ENCODE measurements around the gene HDAC4. TPM values are rescaled to one million over a fixed set of nuclear protein-coding genes. Genes with fewer than 3 reads are reported as not detected.

The HDAC4 gene
- total and polyA plus RNA-seq, 4 donors, result 2.9 to 37.2 (median 4.4) TPM

DNA sequence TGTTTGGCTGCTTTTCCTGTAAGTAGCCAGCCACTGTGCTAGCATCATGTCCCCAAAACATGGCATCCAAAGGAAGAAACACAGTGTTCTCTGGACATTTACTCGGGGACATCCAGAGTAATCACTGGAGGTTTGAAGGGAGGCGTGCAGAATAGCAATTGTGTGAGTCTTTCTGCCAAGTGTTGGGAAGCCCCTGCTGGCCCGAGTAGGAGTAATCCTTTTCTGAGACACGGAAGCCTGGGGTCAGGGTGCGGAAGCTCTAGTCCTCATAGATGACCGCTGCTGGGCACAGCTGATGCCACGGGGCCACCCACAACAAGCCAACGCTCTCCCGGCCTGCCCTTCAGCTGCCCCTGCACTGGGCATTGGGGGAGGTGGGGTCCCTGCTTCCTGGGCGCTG is 24.8 kb upstream of the HDAC4 start:
- Histone ChIP-seq H3K36me3 (ENCODE audit: control insufficient read depth in 4 of 4, insufficient read depth in 3 of 4, low read depth in 1 of 4, low read length in 3 of 4) (no peaks in the 10 kb centered on the region), H3K4me1 (ENCODE audit: control insufficient read depth in 4 of 4, insufficient read depth in 4 of 4, low read length in 3 of 4) (peaks cover 0 to 3% (median 0%) of the 10 kb centered on the region in 4 donors), H3K9me3 (ENCODE audit: control insufficient read depth in 4 of 4, low read length in 3 of 4) (no peaks in the 10 kb centered on the region), H3K27me3 (ENCODE audit: control insufficient read depth in 4 of 4, insufficient read depth in 4 of 4, low read length in 3 of 4) (no peaks in the 10 kb centered on the region), H3K4me3 (ENCODE audit: low read depth in 1 of 3, low read length in 3 of 3) (no peak overlapping the region), H3K27ac (ENCODE audit: low read depth in 1 of 2, low read length in 2 of 2) (no peak overlapping the region), H3K9ac (ENCODE audit: low read depth in 1 of 2, low read length in 2 of 2) (no peak overlapping the region)
- DNase-seq (ENCODE audit: low spot score), result no peak
- 87% methylated on average over 10 of the region's 10 CpGs for WGBS
- no peak for TF ChIP-seq YY1 (IDR thresholded peaks at IDR 0.05)

DNA sequence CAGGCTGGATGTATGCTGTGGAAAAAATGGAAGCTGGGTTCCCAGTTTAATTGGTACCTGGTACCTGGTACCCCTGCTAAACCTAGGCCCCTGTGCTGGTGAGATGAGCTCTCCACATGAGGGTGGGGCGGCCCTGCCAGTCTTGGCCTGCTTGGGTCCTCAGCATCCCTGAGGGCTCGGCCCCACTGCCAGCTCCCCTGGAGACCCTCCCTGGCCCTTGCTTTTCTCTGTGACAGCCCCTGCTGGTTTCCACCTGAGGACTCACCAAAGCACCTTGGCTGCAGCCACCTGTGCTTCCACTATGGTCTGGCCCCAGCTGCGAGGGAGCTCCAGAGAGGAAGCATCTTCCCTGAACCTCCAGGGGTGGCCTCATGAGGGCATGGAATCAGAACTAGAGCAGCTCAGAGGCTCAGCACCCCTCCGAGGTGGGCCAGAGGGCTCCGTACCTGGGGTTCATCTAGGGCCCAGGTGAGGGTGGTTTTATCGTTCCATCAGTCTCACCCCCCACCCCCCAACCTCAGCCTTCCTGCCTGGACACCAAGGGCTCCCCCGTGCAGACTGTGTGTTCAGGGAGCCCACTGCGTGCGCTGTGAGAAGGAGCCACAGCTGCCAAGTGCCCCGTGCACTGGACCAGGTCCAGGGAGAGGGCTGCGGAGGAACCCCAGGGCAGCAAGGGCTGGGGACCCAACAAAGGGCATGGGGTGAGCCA is 23.7 kb upstream of the HDAC4 start:
- no peak overlapping the region for H3K4me3 ChIP-seq (ENCODE audit: low read depth in 1 of 3, low read length in 3 of 3)
- no peak overlapping the region for H3K27ac ChIP-seq (ENCODE audit: low read depth in 1 of 2, low read length in 2 of 2)
- H3K9ac ChIP-seq (ENCODE audit: low read depth in 1 of 2, low read length in 2 of 2), result no peak overlapping the region
- no peaks in the 10 kb centered on the region for H3K4me1 ChIP-seq (ENCODE audit: control insufficient read depth in 4 of 4, insufficient read depth in 4 of 4, low read length in 3 of 4)
- WGBS, result 90% methylated on average over 11 of the region's 11 CpGs
- TF ChIP-seq JUND (IDR thresholded peaks at IDR 0.05) (no peak), YY1 (IDR thresholded peaks at IDR 0.05) (no peak), FOXA2 (IDR thresholded peaks at IDR 0.05) (no peak), SP1 (IDR thresholded peaks at IDR 0.05) (no peak), FOXA1 (IDR thresholded peaks at IDR 0.05) (no peak), TAF1 (conservative IDR thresholded peaks at IDR 0.05) (no peak), RXRA (IDR thresholded peaks at IDR 0.05) (no peak)
- TF ChIP-seq, protein P1, sequence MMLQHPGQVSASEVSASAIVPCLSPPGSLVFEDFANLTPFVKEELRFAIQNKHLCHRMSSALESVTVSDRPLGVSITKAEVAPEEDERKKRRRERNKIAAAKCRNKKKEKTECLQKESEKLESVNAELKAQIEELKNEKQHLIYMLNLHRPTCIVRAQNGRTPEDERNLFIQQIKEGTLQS (IDR thresholded peaks at IDR 0.05), result no peak
- H3K36me3 ChIP-seq (ENCODE audit: control insufficient read depth in 4 of 4, insufficient read depth in 3 of 4, low read depth in 1 of 4, low read length in 3 of 4), result no peaks in the 10 kb centered on the region
- H3K27me3 ChIP-seq (ENCODE audit: control insufficient read depth in 4 of 4, insufficient read depth in 4 of 4, low read length in 3 of 4), result no peaks in the 10 kb centered on the region
- no peak for DNase-seq (ENCODE audit: low spot score)
- H3K9me3 ChIP-seq (ENCODE audit: control insufficient read depth in 4 of 4, low read length in 3 of 4), result no peaks in the 10 kb centered on the region

DNA sequence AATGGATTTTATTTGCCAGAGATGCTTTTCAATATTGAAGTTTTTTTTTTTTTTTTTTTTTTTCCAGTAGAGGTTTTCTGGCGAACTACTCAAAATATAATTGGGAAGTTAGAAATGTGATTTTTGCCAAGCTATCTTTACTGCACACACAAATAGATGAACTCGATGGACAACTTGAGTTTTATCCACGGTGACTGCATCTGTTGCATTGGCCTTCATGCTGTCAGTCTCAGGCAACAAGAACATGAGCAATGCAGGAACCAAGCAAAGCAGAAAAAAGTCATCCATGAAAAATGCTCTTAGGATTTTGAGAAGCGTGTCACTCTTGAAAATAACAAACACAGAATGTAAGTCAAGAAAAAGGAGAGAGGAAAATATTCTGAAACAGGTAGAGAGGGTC is 22.7 kb upstream of the HDAC4 start:
- 90% methylated on average over 4 of the region's 4 CpGs for WGBS
- H3K27ac ChIP-seq (ENCODE audit: low read depth in 1 of 2, low read length in 2 of 2), result no peak overlapping the region
- no peaks in the 10 kb centered on the region for H3K9me3 ChIP-seq (ENCODE audit: control insufficient read depth in 4 of 4, low read length in 3 of 4)
- TF ChIP-seq HNF4A (conservative IDR thresholded peaks at IDR 0.05), result no peak
- TF ChIP-seq EGR1 (IDR thresholded peaks at IDR 0.05; ENCODE audit: low read depth in 2 of 2), result no peak
- no peak for TF ChIP-seq SP1 (IDR thresholded peaks at IDR 0.05)
- DNase-seq (ENCODE audit: low spot score), result no peak
- no peaks in the 10 kb centered on the region for H3K36me3 ChIP-seq (ENCODE audit: control insufficient read depth in 4 of 4, insufficient read depth in 3 of 4, low read depth in 1 of 4, low read length in 3 of 4)
- no peaks in the 10 kb centered on the region for H3K27me3 ChIP-seq (ENCODE audit: control insufficient read depth in 4 of 4, insufficient read depth in 4 of 4, low read length in 3 of 4)
- no peak overlapping the region for H3K9ac ChIP-seq (ENCODE audit: low read depth in 1 of 2, low read length in 2 of 2)
- H3K4me3 ChIP-seq (ENCODE audit: low read depth in 1 of 3, low read length in 3 of 3), result no peak overlapping the region
- H3K4me1 ChIP-seq (ENCODE audit: control insufficient read depth in 4 of 4, insufficient read depth in 4 of 4, low read length in 3 of 4), result no peaks in the 10 kb centered on the region

DNA sequence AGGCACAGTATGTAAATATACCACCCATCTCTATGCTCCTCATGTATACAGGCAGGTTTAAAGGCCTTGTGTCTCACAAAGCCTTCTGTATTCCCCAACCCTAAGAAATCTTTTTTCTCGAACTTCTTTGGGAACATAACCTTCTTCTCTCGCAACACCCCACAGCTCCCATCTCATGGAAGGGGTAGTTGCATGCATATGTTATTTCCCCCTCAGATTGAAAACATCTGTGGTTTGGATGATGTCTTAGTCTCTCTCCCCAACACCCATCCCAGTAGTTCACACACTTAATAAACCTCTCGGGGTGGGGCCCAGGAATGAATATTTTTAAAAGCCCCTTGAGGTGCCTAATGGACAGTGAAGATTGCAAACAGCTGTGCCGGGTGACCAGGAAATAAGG is 21.0 kb upstream of the HDAC4 start:
- no peak for TF ChIP-seq SP1 (IDR thresholded peaks at IDR 0.05)
- Histone ChIP-seq H3K27me3 (ENCODE audit: control insufficient read depth in 4 of 4, insufficient read depth in 4 of 4, low read length in 3 of 4) (no peaks in the 10 kb centered on the region), H3K4me3 (ENCODE audit: low read depth in 1 of 3, low read length in 3 of 3) (no peak overlapping the region), H3K27ac (ENCODE audit: low read depth in 1 of 2, low read length in 2 of 2) (no peak overlapping the region), H3K9ac (ENCODE audit: low read depth in 1 of 2, low read length in 2 of 2) (no peak overlapping the region), H3K9me3 (ENCODE audit: control insufficient read depth in 4 of 4, low read length in 3 of 4) (no peaks in the 10 kb centered on the region), H3K4me1 (ENCODE audit: control insufficient read depth in 4 of 4, insufficient read depth in 4 of 4, low read length in 3 of 4) (no peaks in the 10 kb centered on the region), H3K36me3 (ENCODE audit: control insufficient read depth in 4 of 4, insufficient read depth in 3 of 4, low read depth in 1 of 4, low read length in 3 of 4) (no peaks in the 10 kb centered on the region)
- no peak for DNase-seq (ENCODE audit: low spot score)
- WGBS, result 78% methylated on average over 4 of the region's 4 CpGs
